Activated CD8-positive, alpha-beta memory T cell treated with anti-CD3 and anti-CD28 coated beads for 48 hours (primary cell): ENCODE data around the gene OSR1.

Experiments used
- DNase-seq, 3 experiments: peaks; one replicate each; pipeline ENCODE4 v3.0.0-alpha.2; 2020; ENCODE audit warnings: low read depth in 2 of 3, low spot score in 2 of 3

The OSR1 gene

GRCh38 chr2:19359021-19359357 lies 566 bp upstream of the OSR1 start:
- DNase-seq = no peak

GRCh38 chr2:19357402-19358241 lies 801 bp downstream of the OSR1 start:
- DNase-seq = no peak

DNA sequence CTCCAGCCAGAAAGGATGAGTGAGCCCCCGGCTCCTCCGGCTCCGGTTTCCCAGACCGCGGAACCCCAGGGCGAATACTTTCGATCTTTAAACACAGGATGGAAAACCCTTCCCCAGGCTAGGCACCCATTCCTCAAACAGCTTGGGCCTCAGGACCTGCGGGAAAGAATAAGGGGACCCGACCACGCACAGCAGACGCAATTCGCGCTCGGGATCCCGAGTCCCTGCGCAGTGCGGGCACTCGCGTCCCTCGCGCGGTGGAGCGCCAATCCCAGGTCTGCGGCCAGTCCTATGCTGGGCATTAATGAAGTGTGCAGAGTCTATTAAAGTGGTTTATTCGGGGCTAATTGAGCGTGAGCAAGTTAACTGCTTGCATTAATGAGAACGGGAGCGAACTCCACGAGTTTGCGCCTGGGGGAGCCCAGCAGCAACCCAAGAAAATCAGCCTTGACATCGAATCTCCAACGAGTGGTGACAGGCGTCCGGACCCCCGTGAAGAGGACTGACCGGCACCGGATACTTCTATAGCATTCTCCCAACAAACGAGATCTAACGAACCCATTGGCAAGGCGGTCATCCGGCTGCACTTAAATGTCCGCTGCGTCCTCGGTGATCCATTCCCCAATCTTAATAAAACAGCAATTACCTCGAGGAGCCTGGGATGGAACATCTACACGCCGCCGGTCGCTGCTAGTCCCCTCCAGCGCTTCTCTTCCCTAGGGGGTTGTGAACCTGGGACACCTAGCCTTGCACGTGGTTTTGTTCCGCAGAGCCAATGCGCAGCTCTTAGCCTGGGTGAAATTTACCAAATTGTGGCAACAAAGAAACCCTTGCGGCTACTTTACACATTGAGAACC lies 1.6 kb downstream of the OSR1 start:
- no peak for DNase-seq

- no peak for DNase-seq
Measured at GRCh38 chr2:19355931-19356544, 2.4 kb downstream of the OSR1 start.

DNA sequence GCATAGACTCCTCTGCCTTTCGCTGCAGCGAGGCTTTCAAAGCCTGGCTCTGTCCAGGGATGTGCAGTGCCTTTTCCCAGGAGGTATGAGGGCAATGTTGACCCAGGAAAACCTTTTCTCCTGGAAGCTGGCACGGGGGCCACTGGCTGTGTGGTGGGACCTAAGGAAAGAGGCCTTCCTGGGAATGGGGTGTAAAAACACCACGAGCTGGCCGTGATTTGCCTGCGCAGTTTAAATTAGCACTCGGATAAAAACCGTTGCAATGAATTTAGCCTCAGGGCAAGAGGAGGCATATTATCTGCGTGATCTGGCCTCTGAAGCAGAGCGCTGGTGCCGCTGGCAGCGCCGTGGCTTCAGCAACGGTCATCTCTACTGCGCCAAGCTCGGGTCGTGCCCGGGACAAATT lies 3.0 kb downstream of the OSR1 start:
- DNase-seq = no peak

GRCh38 chr2:19355014-19355405 lies 3.4 kb downstream of the OSR1 start:
- DNase-seq = no peak

- DNase-seq = no peak
Measured at GRCh38 chr2:19353721-19354050, 4.7 kb downstream of the OSR1 start.

DNA sequence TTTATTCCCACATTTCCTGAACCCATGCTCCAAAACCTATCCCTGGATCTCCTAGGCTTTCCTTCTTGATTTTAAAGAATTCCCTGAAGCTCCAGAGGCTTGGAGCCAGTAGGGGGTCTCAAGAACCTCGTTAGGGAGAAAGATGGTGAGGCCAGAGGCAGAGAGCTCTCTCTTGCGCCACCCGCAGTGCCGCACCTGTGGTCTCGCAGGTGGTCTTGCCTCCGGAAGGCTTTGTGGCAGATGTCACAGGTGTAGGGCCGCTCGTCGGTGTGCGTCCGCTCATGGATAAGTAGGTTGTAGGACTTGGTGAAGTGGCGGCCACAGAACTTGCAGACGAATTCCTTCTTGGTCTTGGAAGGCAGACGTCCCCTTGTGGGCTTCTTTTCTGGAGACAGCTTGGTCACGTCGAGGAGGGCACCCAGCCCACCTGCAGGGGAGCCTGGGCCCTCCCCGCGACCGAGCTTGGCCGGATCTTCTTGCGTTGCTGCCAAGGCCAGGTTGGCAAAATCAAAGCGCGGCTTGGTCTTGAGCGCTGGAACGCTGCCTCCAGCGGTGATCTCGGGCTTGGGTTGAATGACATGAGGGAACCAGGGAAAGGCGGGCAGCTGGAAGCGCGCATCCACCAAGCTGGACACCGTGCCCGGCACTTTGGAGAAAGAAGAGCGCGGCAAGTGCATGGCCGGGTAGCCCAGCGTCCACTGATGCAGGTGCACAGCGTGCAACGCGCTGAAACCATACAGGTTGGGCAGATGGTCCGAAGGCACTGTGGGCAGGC lies 5.3 kb downstream of the OSR1 start:
- DNase-seq = no peak

- no peak for DNase-seq
Measured at GRCh38 chr2:19351899-19352697, 6.3 kb downstream of the OSR1 start.

DNA sequence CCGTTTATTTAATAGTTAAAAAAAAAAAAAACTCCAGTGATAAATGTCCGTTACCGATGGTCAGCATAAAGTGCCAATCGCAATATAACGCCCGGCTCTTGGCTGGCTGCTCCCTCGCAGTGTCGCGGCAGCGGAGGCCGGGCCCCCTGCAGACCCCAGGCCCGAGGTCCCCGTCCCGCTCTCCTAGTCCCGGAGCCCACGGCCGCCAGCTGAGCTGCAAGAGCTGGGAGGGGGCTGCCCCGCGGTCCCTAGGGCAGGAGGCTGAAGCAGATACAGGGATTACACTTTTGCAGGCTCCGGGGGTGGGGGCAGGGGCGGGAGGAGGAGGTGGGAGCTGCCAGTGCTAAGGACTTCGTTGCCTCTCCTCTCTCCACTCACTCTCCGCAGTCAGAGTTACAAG lies 6.9 kb downstream of the OSR1 start:
- DNase-seq = no peak

DNA sequence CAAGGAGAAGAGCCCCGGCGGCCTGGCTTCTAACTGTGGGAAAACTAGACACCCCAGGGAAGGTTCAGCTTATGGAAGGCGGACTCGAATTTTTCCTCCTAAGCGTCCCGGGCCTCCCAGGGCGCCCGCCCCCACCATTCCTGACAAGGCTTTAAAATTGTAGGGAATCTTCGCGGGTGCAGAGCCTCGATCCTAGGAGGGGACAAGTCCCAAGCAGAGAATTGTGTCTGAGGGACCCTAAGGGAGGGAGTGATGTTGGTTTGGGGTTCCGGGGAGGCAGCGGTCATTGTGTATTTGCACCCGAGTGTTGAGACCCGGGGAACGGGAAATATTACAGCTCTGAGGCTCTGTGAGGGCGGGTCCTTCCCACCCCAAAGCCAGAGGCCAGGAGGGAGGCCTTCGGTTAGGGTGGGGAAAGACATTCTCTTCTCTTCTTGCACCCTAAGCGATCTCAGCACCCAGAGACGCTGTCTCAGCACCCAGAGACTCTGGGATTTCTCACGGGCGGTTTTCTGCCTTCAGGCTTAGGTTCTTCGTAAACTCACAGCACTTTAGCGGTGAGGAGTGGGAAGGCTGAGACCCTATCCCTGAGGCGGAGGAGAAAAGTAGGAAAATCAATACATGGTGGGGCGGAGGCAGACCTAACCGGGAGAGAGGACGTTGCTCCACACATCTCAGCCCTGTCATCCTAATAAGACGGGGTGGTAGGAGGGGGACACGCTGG lies 7.6 kb downstream of the OSR1 start:
- DNase-seq = no peak

DNA sequence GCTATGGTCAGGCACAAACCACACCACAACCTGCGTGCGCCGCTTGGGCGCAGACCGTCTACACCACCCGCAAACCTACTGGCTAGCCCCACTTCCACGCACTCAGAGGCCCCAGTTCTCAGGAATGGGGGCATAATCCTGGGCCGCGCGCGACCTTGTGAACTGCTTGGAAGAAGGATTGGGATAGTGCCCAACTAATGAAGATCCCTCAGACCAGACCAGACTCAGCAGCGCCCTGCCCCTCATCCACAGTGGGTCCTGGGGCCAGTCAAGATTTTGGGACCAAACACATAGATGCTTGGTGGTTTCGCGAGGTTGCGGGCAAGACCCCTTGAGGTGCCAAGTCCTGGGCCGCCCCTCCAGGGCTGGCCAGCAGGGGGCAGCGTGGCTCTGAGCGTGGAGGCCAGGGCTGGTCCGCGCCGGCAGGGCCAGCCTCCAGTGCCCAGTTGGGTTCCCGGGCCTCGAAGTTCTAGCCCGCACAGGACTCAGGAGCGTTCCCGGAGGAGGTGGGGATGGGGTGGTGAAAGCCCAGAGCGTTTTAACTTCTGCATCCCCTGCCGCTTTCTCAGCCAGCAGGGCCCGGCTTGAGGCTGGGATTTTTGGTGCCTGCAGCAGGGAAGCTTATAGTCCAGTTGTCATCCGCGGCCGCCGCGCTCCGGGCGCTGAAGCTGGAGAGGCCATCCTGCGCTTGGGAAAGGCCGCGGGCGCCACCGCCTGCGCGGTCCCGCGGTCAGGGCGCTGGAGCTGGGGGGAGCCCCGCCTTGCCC lies 8.3 kb downstream of the OSR1 start:
- no peak for DNase-seq

DNA sequence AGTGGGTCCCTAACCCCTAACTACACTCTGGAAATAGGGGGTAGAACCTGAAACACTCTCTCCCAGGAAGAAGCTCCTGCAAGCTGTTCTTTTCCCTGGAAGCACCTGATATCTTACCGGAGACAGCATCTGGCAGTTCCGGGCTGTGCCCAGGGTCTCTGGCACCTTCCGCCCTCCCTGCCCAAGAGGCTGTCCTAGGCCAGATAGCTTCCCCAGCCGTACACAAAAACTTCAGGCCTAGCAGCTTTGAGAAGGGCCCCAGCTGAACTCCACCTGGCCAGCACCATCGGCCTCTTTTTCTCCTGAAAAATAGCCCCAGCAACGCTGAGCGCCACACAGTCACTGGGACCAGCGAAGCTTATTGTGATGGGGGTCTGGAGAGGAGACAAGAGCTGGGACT lies 9.7 kb downstream of the OSR1 start:
- no peak for DNase-seq

DNA sequence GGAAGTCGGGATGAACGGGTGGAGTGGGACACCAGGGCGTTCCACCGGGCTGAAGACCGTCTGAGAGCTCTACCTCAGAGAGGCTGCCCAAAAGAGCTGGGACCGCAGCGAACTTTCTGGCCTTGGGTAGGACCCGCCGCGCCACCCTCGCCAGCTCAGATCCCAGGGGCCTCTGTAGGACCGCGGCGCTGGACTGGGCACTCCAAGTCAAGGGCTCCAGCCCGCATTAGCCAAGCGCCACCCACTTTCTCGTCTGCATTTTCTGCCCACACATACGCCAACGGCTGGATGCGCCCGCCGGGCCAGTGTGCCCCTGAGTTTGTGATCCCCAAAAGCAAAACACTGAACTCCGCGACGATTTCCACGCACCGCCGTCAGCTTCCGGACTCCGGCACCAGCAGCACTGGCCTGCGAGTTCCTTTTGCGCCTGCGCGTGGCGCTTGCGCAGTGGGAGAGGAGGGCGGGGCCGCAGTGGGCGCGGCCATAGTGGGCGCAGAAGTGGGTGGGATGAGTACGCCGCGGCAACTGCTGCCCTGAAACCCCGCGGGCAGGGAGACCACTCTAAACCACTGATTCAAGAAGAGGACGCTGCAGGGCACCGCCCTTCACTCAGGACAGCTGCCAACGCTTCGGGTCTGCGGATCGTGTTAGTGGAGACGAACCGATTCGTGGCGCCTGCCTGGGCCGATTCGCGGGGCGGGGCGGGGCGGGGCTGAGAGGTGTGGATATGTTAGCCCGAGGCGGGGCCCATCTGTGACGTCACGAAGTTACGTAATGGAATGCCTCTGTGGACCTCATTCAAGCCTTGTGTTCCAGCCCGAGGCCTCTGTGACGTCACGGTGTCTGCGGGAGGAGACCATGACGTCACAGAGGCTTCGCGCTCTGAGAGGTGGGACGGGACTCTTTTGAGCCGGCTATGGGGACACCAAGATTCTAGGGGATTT lies 10.5 kb downstream of the OSR1 start:
- DNase-seq = peak; percentile 90 to 92 (median 91)

GRCh38 chr2:19346983-19347618 lies 11.3 kb downstream of the OSR1 start:
- DNase-seq = no peak

- DNase-seq = no peak
Measured at GRCh38 chr2:19337742-19338141, 20.7 kb downstream of the OSR1 start.

DNA sequence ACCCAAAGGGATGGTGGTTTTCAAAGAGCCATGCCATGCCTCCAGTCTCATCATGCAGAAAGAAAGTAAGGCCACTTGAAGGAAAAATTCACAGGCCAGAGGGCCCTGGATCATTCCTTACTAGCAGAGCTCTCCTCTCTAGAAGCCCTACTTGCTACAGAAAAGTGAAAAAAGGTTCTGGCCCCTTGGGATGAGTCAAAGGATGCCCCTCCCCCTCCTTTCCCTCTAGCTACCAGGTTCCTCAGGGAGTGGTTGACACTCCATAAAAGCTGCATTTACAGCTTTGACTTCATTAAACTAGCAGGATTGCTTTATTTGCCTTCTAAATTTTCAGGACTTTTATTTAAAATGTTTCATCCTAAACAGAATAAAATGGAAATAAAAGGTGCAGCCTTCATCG lies 21.2 kb downstream of the OSR1 start:
- DNase-seq = no peak

- no peak for DNase-seq
Measured at GRCh38 chr2:19336781-19337180, 21.6 kb downstream of the OSR1 start.
